PC-3 (cell line): ENCODE results near the gene ALKAL2. TPM values are rescaled to one million over a fixed set of nuclear protein-coding genes. Genes with fewer than 3 reads are reported as not detected.

Experiments used
- ATAC-seq: fragments of 200-7000 bp; cut with Tn5 transposase; 2 replicates; pipeline ENCODE4 v1.9.1; 2020; ENCODE audit warnings: mild to moderate bottlenecking, moderate library complexity
- BruUV-seq: library from RNA; stranded (reverse); fragments of 400-500 nt; replicated peaks from 2 replicates; lab custom pipeline; 2021; lab: Mats Ljungman, UMichigan
- CTCF ChIA-PET: fragments of 300-600 bp; sonication (Branson Sonifier 250); formaldehyde crosslinking; loops from one replicate; lab custom pipeline; 2022; ENCODE audit warnings: antibody characterized with exemption; lab: Charles Lee
- POLR2A ChIA-PET: fragments of 300-600 bp; sonication (Branson Sonifier 250); formaldehyde crosslinking; loops from one replicate; lab custom pipeline; 2022; ENCODE audit warnings: antibody characterized with exemption; ENCODE audit not compliant: unreplicated experiment; lab: Charles Lee
- DNase-seq: peaks from one replicate; pipeline ENCODE4 v3.0.0-alpha.2; 2015
- H2AFZ ChIP-seq: fragments of 300-600 bp; sonication (generic); 2 replicates; pipeline ENCODE4 v1.6.0; 2016; ENCODE audit warnings: antibody characterized with exemption, low read length
- H3F3A ChIP-seq: fragments of 300-600 bp; sonication (generic); one replicate; pipeline ENCODE4 v1.6.0; 2017; ENCODE audit warnings: antibody characterized with exemption, low read length, control low read depth, mild to moderate bottlenecking; ENCODE audit not compliant: unreplicated experiment
- H3K27ac ChIP-seq: fragments of 300-600 bp; sonication (generic); 2 replicates; pipeline ENCODE4 v1.5.1; 2016; ENCODE audit warnings: mild to moderate bottlenecking, low read length
- H3K27me3 ChIP-seq: fragments of 300-600 bp; sonication (generic); 2 replicates; pipeline ENCODE4 v1.6.1; 2016; ENCODE audit warnings: low read length, mixed read lengths
- H3K36me3 ChIP-seq: fragments of 300-600 bp; sonication (generic); 2 replicates; pipeline ENCODE4 v1.6.1; 2016; ENCODE audit warnings: low read depth, mixed run types, low read length, mixed read lengths
- H3K4me1 ChIP-seq: fragments of 300-600 bp; sonication (generic); 2 replicates; pipeline ENCODE4 v1.5.1; 2016; ENCODE audit warnings: low read length; ENCODE audit not compliant: insufficient read depth
- H3K4me2 ChIP-seq: fragments of 300-600 bp; sonication (generic); 2 replicates; pipeline ENCODE4 v1.6.0; 2016; ENCODE audit warnings: low read length
- H3K4me3 ChIP-seq: fragments of 300-600 bp; sonication (generic); 2 replicates; pipeline ENCODE4 v1.5.1; 2016; ENCODE audit warnings: mild to moderate bottlenecking, low read length, mixed read lengths
- H3K79me2 ChIP-seq: fragments of 300-600 bp; sonication (generic); 2 replicates; pipeline ENCODE4 v1.6.1; 2017; ENCODE audit warnings: low read length, mixed read lengths
- H3K9ac ChIP-seq: fragments of 300-600 bp; sonication (generic); 2 replicates; pipeline ENCODE4 v1.6.0; 2016; ENCODE audit warnings: mild to moderate bottlenecking, low read length
- H3K9me2 ChIP-seq: fragments of 300-600 bp; sonication (generic); replicated peaks from 2 replicates; pipeline ENCODE4 v1.6.1; 2016; ENCODE audit warnings: mixed run types, low read length, mixed read lengths
- H3K9me3 ChIP-seq: fragments of 300-600 bp; sonication (generic); 2 replicates; pipeline ENCODE4 v1.6.1; 2016; ENCODE audit warnings: low read length, mixed read lengths
- H4K20me1 ChIP-seq: fragments of 300-600 bp; sonication (generic); 2 replicates; pipeline ENCODE4 v1.6.1; 2016; ENCODE audit warnings: low read length, mixed read lengths
- EZH2 ChIP-seq: fragments of 300-600 bp; sonication (generic); IDR thresholded peaks from one replicate; pipeline ENCODE4 v1.6.1; 2017; ENCODE audit warnings: antibody characterized with exemption, mild to moderate bottlenecking, low read length; ENCODE audit not compliant: unreplicated experiment
- EZH2phosphoT487 ChIP-seq: fragments of 300-600 bp; sonication (generic); IDR thresholded peaks from 2 replicates; pipeline ENCODE4 v1.6.1; 2018; ENCODE audit warnings: mild to moderate bottlenecking, antibody characterized with exemption, low read length, borderline replicate concordance
- intact Hi-C: fragments of 100-400 bp; cut with micrococcal nuclease; formaldehyde crosslinking; loops from 2 replicates; pipeline ENCODE4 v1.9.0; 2023
- total RNA-seq: library from RNA; depleted of rRNA; stranded (reverse); fragments of >200 nt; gene quantifications from 2 replicates; pipeline ENCODE4 v1.2.3, GENCODE V29; 2014; rRNA removed
- TF ChIP-seq, protein P1 (sequence below): fragments of 300-600 bp; sonication (generic); conservative IDR thresholded peaks from 2 replicates; pipeline ENCODE4 v1.5.1; 2017; ENCODE audit warnings: antibody characterized with exemption, low read depth, mild to moderate bottlenecking, low read length

The ALKAL2 gene
- total RNA-seq, 1 experiment from 2014 or later = not detected

DNA sequence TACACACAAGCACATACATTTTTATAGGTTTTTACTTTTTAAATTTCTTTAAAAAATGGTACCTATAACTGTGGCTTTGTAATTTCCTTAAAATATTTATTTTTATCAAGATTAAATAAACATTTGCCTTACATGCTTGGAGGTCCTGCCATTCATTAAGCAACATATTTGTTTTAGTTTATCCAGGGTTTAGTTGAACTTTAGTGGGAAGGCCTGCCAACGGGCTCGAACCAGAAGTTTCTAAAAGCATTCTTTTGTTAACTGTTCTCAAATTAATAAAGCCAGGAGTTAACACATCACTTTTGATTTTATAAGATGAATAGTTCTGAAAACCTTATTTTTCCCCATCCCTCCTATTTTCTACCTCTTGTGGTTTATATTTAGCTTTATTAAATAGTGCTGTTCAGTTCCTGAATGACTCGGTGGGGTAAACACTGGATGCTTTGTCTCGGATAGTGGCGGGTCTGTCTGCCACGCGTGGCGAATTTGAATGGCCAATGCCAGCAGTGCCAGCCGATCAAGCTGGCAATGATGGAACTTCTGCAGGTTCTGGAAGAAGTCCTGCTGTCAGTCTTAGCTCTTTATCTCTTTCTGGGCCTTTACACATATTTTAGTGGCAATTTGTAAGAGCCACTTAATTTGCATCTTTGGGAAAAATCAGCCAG is 56.2 kb downstream of the ALKAL2 start:
- CTCF ChIA-PET = no interaction called here
- H3K79me2 ChIP-seq = no peaks in the 10 kb centered on the region
- POLR2A ChIA-PET = no interaction called here
- ATAC-seq (no peak), DNase-seq (no peak)
- H3K9me3 ChIP-seq = no peaks in the 10 kb centered on the region
- no peaks in the 10 kb centered on the region for H3K4me1 ChIP-seq
- TF ChIP-seq EZH2phosphoT487 = no peak
- no peak for TF ChIP-seq EZH2
- TF ChIP-seq, protein P1, sequence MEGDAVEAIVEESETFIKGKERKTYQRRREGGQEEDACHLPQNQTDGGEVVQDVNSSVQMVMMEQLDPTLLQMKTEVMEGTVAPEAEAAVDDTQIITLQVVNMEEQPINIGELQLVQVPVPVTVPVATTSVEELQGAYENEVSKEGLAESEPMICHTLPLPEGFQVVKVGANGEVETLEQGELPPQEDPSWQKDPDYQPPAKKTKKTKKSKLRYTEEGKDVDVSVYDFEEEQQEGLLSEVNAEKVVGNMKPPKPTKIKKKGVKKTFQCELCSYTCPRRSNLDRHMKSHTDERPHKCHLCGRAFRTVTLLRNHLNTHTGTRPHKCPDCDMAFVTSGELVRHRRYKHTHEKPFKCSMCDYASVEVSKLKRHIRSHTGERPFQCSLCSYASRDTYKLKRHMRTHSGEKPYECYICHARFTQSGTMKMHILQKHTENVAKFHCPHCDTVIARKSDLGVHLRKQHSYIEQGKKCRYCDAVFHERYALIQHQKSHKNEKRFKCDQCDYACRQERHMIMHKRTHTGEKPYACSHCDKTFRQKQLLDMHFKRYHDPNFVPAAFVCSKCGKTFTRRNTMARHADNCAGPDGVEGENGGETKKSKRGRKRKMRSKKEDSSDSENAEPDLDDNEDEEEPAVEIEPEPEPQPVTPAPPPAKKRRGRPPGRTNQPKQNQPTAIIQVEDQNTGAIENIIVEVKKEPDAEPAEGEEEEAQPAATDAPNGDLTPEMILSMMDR = no peak
- H3K9me2 ChIP-seq = no peaks in the 10 kb centered on the region
- no peaks in the 10 kb centered on the region for H3K27me3 ChIP-seq
- no peaks in the 10 kb centered on the region for H3F3A ChIP-seq
- H3K4me3 ChIP-seq = no peak overlapping the region
- H4K20me1 ChIP-seq = no peaks in the 10 kb centered on the region
- no peak overlapping the region for H3K4me2 ChIP-seq
- intact Hi-C loops = no loop called here
- H2AFZ ChIP-seq = no peak overlapping the region
- BruUV-seq = no TSS peak
- H3K9ac ChIP-seq = no peak overlapping the region
- no peaks in the 10 kb centered on the region for H3K36me3 ChIP-seq
- H3K27ac ChIP-seq = no peak overlapping the region

Other genes with a start within 250 kb of the ALKAL2 start
- 5.0 and 6.8 TPM in 2 replicates for gene FAM110C, start 241.6 kb downstream of the ALKAL2 start, total RNA-seq
- gene SH3YL1, start 24.1 kb downstream of the ALKAL2 start, total RNA-seq = 28.6 and 29.1 TPM in 2 replicates
- gene ACP1, start 23.1 kb downstream of the ALKAL2 start, total RNA-seq = 109 and 149 TPM in 2 replicates